KMS-11 (cell line): ENCODE measurements around the gene AHCYL2.
A peak's percentile ranks its signal among the peaks of the same experiment; 100 is the strongest.

ENCODE experiments used
- H2AFZ ChIP-seq: fragments of 200-600 bp; sonication (generic); 2 replicates; pipeline ENCODE4 v1.6.1; 2016; ENCODE audit warnings: antibody characterized with exemption, mixed run types, low read depth
- H3K27ac ChIP-seq: fragments of 200-600 bp; sonication (generic); 2 replicates; pipeline ENCODE4 v1.6.1; 2016; ENCODE audit warnings: mild to moderate bottlenecking, mixed run types
- H3K27me3 ChIP-seq: fragments of 200-600 bp; sonication (generic); 2 replicates; pipeline ENCODE4 v1.6.1; 2017; ENCODE audit warnings: mild to moderate bottlenecking, low read depth, mixed run types, moderate library complexity; ENCODE audit not compliant: insufficient read depth
- H3K36me3 ChIP-seq: fragments of 200-600 bp; sonication (generic); 2 replicates; pipeline ENCODE4 v1.6.1; 2017; ENCODE audit warnings: mild to moderate bottlenecking, mixed run types; ENCODE audit not compliant: insufficient read depth
- H3K4me1 ChIP-seq: fragments of 200-600 bp; sonication (generic); 2 replicates; pipeline ENCODE4 v1.6.1; 2016; ENCODE audit warnings: mild to moderate bottlenecking, low read depth, mixed run types; ENCODE audit not compliant: poor library complexity, severe bottlenecking
- H3K4me2 ChIP-seq: fragments of 200-600 bp; sonication (generic); 2 replicates; pipeline ENCODE4 v1.7.0; 2016; ENCODE audit warnings: mild to moderate bottlenecking, mixed run types
- H3K4me3 ChIP-seq: fragments of 200-600 bp; sonication (generic); IDR thresholded peaks from 2 replicates; pipeline ENCODE4 v1.6.1; 2017; ENCODE audit warnings: low read depth, low read length, mixed read lengths; ENCODE audit not compliant: insufficient read depth
- H3K79me2 ChIP-seq: fragments of 200-600 bp; sonication (generic); 2 replicates; pipeline ENCODE4 v1.6.1; 2016; ENCODE audit warnings: low read depth, mixed run types; ENCODE audit not compliant: insufficient read depth
- H3K9ac ChIP-seq: fragments of 200-600 bp; sonication (generic); 2 replicates; pipeline ENCODE4 v1.6.1; 2016; ENCODE audit warnings: mild to moderate bottlenecking, mixed run types
- H4K20me1 ChIP-seq: fragments of 200-600 bp; sonication (generic); 2 replicates; pipeline ENCODE4 v1.6.1; 2016; ENCODE audit warnings: mild to moderate bottlenecking, mixed run types; ENCODE audit not compliant: insufficient read depth
- TF ChIP-seq, protein P1 (sequence below): fragments of 200-600 bp; sonication (generic); conservative IDR thresholded peaks from 2 replicates; pipeline ENCODE4 v1.6.1; 2017; ENCODE audit warnings: low read depth, mild to moderate bottlenecking, antibody characterized with exemption, low read length, moderate library complexity, mixed read lengths

AHCYL2 gene

DNA sequence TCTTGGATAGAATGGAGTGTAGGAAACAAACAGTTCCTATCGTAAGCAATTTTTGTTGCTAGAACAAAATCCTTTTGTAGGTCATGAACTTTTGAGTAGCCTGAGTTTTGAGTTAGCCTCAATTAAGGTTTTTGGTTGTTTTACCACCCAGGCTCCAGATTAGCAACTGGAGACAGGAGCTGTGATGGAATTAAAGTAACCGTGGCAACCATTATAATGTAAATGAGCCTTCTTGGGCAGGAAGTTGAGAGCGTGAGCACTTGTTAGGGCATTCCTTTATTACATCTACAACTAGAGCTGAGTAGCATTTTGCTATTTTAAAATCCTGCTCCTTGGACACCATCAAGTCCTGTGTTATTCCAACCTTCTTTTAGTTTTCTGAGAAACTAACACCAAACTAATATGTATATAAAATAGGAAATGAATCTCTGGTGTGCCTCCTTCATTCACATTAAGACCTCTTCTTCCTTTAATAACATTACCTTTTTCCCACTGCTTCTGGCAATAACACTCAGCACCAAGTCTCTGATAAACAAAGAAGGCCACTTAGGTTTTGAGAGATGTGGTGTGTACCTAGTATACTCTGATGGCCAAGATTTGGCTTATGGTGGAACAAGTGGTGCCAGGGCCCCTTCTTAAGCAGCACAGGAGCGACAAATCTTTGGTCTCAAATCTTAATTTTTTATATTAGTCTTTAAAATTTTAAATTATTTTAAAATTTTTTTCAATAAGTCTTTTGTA, 34.0 kb downstream of the AHCYL2 start:
- peak overlapping the region; percentile 52 for H3K4me2 ChIP-seq
- no peaks in the 10 kb centered on the region for H3K27me3 ChIP-seq
- peaks cover 55% of the 10 kb centered on the region for H3K4me1 ChIP-seq
- no peak overlapping the region for H3K9ac ChIP-seq
- H3K27ac ChIP-seq, result peak overlapping the region; percentile 34; the same call in 1 of the 2 replicates
- TF ChIP-seq, protein P1, sequence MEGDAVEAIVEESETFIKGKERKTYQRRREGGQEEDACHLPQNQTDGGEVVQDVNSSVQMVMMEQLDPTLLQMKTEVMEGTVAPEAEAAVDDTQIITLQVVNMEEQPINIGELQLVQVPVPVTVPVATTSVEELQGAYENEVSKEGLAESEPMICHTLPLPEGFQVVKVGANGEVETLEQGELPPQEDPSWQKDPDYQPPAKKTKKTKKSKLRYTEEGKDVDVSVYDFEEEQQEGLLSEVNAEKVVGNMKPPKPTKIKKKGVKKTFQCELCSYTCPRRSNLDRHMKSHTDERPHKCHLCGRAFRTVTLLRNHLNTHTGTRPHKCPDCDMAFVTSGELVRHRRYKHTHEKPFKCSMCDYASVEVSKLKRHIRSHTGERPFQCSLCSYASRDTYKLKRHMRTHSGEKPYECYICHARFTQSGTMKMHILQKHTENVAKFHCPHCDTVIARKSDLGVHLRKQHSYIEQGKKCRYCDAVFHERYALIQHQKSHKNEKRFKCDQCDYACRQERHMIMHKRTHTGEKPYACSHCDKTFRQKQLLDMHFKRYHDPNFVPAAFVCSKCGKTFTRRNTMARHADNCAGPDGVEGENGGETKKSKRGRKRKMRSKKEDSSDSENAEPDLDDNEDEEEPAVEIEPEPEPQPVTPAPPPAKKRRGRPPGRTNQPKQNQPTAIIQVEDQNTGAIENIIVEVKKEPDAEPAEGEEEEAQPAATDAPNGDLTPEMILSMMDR, result no peak
- H4K20me1 ChIP-seq, result no peaks in the 10 kb centered on the region
- H3K79me2 ChIP-seq, result peaks cover 6% of the 10 kb centered on the region; the same call in 1 of the 2 replicates
- H3K4me3 ChIP-seq, result no peak overlapping the region
- H3K36me3 ChIP-seq, result no peaks in the 10 kb centered on the region
- H2AFZ ChIP-seq, result no peak overlapping the region

DNA sequence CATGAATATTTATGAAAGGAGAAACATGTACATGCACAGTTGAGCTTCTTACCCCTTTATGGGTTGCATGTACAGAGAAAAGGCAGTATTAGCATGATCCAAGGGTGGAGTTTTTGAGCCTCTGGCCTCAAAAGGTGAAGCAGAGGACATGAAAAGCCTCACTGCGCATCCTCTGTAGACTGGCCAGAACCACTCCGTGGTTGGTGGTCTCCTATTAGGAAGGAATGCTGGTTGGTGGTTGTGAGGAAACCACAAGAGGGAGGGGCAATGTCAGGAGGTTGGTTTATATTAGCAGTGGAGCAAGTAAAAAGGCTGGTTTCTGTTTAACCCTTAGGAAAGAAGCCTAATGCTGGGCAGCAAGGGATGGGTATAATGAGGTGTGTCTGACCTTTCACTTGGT, 37.5 kb downstream of the AHCYL2 start:
- Histone ChIP-seq H3K36me3 (no peaks in the 10 kb centered on the region), H3K9ac (no peak overlapping the region), H2AFZ (no peak overlapping the region), H3K4me2 (peak overlapping the region; percentile 42), H3K27ac (no peak overlapping the region), H3K4me3 (no peak overlapping the region), H3K79me2 (no peaks in the 10 kb centered on the region; the same call in 1 of the 2 replicates), H4K20me1 (no peaks in the 10 kb centered on the region), H3K4me1 (peaks cover 55% of the 10 kb centered on the region), H3K27me3 (no peaks in the 10 kb centered on the region)
- TF ChIP-seq, protein P1, result no peak

DNA sequence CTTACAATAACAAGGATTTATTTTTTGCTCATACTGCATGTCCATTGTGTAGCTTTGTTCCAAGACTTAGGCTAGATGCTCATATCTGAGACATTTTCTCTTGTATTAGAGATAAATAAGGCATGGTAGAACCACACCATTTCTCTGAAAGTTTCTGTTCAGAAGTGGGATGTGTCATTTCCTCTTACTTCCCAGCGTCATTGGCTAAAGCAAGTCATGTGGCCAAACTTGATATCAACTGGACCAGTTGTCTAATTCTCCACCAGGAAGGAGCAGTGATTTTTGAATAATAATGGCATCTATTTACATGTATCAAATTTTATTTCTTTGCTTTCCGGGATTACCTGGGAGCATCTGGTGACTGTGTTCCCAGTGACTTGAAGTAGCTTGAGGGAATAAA, 38.3 kb downstream of the AHCYL2 start:
- Histone ChIP-seq H3K27me3 (no peaks in the 10 kb centered on the region), H3K36me3 (no peaks in the 10 kb centered on the region), H4K20me1 (no peaks in the 10 kb centered on the region), H3K27ac (no peak overlapping the region), H3K4me3 (no peak overlapping the region), H3K79me2 (no peaks in the 10 kb centered on the region; the same call in 1 of the 2 replicates), H3K4me1 (peaks cover 56% of the 10 kb centered on the region), H3K4me2 (peak overlapping the region; percentile 42; the same call in 1 of the 2 replicates), H3K9ac (no peak overlapping the region), H2AFZ (no peak overlapping the region)
- TF ChIP-seq, protein P1, result no peak

DNA sequence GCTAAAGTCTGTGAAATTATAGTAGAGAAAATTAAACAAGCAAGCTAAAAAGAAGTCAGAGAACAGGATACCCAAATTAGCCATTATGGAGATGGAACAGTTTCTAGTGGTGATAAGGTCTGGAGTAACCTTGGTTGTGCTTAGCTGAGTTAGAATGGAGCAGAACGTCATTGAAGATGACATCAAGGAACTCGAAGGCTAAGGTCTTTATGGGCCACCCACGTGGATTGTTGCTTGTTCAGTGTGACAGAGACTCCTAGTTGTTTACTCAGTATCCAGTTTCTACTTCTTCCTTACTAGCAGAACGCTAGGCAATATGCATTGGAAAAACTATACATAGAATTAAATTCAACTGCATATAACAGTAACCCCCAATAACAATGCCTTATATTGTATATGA, 39.7 kb downstream of the AHCYL2 start:
- H2AFZ ChIP-seq, result no peak overlapping the region
- TF ChIP-seq, protein P1, result no peak

More for the DNA sequence above, 39.7 kb downstream of the AHCYL2 start:
- Histone ChIP-seq H3K27me3 (no peaks in the 10 kb centered on the region), H3K9ac (no peak overlapping the region), H3K4me3 (no peak overlapping the region), H3K79me2 (no peaks in the 10 kb centered on the region; the same call in 1 of the 2 replicates), H3K4me1 (peaks cover 48% of the 10 kb centered on the region), H4K20me1 (no peaks in the 10 kb centered on the region), H3K4me2 (no peak overlapping the region), H3K27ac (no peak overlapping the region), H3K36me3 (no peaks in the 10 kb centered on the region)
